HG02763 (cell line): ENCODE results near the gene R3HCC1L.
"Not testable (repeated sequence)": the region's sequence is repeated elsewhere in the genome, so short reads cannot be mapped to it uniquely, and the experiment has no call there.

Experiments used
- ATAC-seq: cut with Tn5 transposase; IDR thresholded peaks from one replicate; pipeline ENCODE4 v1.9.1; 2021; ENCODE audit warnings: mild to moderate bottlenecking, moderate library complexity; ENCODE audit not compliant: unreplicated experiment

The R3HCC1L gene

DNA sequence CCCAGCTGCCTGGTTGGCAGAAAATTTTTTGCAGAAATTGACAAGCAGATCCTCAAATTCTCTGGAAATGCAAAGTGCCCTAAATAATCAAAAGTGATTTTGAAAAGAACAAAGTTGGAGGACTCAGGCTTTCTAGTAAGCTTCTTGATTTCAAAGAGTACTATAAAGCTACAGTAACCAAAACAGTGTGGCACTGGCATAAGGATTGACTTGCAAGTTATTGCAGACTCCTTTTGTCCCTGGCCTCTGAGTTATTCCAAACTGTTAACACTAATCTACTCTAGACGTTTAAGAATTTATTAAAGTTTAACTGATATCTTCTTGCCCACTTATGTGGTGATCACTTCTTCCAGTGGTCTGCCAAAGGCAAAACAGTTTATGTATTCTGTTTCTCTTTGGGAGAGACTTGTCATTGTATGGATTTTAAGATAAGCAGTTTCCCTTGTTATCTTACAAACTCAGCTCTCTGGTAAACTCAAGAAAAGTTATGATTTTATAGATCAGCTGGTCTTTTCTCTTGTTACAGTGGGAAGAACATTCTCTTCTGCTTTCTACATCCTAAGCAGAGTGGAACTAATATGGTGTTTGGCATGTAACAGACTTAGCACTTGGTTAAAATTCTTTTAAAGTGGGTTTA is 92.2 kb downstream of the R3HCC1L start:
- ATAC-seq, result no peak

DNA sequence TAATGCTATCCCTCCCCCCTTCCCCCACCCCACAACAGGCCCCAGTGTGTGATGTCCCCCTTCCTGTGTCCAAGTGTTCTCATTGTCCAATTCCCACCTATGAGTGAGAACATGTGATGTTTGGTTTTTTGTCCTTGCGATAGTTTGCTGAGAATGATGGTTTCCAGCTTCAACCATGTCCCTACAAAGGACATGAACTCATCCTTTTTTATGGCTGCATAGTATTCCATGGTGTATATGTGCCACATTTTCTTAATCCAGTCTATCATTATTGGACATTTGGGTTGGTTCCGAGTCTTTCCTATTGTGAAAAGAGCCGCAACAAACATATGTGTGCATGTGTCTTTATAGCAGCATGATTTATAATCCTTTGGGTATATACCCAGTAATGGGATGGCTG is 93.3 kb downstream of the R3HCC1L start:
- ATAC-seq, result not testable (repeated sequence)

DNA sequence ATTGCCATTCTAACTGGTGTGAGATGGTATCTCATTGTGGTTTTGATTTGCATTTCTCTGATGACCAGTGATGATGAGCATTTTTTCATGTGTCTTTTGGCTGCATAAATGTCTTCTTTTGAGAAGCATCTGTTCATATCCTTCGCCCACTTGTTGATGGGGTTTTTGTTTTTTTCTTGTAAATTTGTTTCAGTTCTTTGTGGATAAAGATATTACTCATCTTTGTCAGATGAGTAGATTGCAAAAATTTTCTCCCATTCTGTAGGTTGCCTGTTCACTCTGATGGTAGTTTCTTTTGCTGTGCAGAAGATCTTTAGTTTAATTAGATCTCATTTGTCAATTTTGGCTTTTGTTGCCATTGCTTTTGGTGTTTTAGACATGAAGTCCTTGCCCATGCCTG is 93.8 kb downstream of the R3HCC1L start:
- not testable (repeated sequence) for ATAC-seq

DNA sequence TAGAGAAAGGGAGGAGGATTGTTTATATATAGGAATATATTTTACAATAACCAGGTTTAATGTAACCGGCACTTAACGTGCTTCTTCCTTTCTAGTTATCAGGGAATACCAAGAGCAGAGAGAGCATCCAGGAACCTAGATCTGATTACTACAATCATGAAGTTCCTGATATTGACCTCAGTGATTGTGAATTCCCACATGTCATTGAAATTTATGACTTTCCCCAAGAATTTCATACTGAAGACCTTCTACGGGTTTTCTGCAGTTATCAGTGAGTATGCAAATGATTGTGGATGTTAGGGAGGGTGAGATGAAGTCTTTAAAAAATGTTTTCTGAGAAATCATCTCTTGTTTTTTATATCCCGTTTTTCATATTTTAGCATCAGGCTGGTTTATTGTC is 97.0 kb downstream of the R3HCC1L start:
- ATAC-seq, result no peak

DNA sequence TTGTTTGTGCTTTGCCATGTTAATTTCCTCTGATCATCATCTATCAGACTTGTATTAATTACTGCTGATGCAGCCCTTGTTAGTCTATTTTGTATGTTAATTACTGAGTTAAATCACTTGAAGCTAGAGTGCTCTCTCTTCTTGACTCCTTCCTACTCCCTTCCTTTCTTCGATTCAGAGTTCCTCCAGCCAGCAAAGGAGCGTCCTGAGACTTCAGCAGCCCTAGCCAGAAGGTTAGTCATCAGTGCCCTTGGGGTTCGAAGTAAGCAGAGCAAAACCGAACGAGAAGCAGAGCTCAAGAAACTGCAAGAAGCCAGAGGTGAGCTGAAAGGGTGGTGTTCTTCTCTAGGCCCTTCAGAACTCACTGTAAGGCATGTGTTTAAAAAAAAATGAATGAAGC is 101.4 kb downstream of the R3HCC1L start:
- no peak for ATAC-seq

DNA sequence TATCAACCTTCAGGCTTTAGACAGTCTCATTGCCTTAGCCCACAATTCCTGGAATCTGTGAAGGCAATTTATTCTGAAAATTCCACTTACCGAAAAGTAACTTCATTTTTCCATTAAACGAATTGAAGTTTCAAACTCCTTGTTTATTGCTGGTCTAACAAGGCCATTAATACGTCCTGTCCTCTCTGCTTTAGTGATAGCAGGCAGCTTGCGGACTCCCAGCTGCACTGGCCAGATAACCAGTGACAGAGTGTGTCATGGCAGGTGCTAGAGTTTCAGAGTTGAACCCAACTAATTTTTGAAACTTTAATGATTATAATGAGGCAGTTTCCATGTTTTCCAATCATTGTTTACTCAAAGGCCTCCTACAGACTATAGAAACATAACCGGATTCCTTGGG is 102.4 kb downstream of the R3HCC1L start:
- no peak for ATAC-seq

DNA sequence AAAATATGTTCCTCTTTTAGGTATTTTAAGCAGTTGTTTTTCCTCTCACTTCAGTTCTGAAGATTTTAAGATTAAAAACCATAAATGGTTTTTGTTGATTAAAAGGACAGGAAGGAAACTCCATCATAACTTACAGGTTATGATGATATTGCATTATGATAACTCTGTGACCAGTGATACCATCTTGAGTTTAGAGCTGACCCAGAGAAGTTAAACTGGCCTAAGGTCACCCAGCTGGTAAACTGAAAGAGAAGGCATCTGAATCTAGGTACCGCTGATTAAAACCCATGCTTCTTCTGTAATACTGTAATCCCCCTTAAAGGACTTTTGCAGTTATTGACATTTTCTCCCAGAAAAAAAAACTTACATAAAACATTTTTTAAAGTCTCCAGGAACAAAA is 103.9 kb downstream of the R3HCC1L start:
- ATAC-seq, result no peak

DNA sequence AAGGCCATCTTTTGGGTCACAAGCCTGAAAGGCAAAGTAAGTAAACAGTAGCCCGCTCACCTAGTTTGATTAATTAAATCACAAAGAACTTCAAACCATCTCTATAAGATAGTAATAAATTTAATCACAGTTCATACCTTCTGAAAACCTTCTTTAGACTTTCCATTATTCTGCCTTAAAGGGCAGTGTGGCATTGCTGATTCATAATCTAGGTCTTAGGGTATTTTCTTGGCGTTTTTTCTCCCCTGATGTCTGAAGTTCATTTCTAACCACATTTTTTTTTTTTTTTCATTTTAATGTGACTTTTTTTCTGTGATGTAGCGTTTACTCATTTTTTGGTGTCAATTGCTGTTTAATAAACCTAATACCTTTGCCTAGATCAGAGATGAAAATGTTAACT is 106.1 kb downstream of the R3HCC1L start:
- no peak for ATAC-seq

DNA sequence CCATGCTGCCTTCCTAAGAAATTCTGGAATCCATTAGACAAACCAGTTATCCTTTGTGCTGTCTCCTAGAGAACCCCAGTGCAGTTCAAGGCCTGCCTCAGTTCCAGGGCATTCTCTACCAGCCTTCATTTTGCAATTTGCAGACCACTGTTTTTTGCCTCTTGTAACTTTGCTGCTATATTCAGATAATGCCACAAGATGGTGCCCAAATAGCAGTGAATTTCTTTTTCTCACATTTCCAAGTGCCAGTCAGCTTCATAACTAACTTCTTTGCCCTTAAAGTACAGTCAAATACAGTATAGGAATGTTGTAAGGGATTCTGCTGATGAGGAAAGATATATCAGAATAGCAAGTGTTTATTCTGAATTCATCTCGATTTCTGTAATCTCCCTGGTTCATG is 108.4 kb downstream of the R3HCC1L start:
- ATAC-seq, result no peak

DNA sequence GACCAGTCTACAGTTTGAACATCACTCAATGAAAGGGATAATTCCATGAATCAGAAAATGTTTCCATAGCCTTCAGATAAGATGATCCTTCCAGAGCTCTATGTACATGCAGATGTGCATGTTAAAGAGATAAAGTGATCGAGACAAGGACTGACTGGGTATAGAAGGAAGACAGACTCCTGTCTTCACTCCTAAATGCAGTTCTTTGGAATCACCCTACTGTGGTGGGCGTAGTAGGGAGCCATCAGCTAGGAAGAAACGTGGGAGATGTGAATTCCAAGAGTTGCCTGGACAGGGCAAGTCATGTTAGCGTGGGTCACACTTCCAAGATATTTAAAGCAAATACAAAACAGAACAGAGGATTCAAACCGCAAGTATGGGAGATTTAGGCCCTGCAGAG is 109.7 kb downstream of the R3HCC1L start:
- no peak for ATAC-seq

DNA sequence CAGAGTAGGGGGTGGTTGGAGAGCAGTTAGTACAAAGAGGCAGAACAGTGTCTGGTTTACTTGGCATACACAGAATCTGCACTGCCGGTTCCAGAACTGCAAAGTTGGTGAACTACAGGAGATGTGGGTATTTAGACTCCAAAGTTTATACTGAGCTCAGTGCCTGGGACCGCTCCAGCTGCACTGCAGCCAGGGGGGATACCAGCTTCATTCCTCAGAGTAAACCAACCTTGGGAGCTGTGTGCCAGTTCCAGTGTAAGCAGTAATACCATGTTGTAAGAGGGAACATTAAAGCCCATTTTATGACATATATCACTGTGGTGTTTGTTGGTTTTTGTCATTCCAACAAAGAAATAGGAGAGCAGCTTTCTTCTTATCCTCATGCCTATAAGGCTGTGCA is 110.1 kb downstream of the R3HCC1L start:
- no peak for ATAC-seq

DNA sequence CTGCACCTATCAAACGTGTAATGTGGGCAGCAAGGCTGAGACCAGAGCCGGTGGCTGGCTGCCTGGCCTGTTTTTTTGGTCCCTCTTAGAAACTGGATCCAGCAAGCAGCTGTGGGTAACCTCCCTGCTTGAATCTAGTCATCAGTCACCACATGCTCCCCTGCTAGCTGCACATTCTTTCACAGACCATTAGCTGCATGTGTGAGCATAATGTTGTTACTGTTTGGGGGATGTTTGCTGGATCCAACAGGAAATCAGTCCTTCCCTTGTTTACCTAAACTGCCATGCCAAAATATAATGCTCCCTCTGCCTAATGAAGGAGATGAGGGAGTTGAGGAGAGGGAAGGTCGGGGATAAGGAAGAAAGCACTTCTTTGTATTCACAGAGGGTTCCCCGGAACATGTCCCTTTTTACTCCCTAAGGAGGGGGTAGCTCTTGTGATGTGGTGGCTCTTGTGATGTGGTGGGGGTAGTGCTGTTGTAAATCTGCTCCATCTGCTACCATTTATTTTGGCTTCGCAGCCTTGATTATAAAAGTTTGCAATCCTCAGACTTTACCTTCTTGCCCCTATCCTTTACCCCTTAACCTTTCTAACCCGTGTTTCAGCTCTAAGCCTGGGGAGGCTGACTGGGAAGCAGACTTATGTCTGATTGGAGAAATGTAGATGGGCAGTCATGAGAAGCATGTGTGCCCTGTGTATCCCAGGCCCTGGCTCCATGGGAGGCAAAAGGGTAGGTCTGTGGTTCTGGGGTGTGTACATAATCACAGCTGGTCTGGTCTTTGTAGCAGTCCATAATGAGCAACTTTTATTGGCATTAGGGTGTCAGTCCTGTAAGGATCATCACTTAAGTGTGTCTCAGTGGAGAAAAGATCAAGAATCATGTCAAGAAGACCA is 112.7 kb downstream of the R3HCC1L start:
- ATAC-seq, result no peak

DNA sequence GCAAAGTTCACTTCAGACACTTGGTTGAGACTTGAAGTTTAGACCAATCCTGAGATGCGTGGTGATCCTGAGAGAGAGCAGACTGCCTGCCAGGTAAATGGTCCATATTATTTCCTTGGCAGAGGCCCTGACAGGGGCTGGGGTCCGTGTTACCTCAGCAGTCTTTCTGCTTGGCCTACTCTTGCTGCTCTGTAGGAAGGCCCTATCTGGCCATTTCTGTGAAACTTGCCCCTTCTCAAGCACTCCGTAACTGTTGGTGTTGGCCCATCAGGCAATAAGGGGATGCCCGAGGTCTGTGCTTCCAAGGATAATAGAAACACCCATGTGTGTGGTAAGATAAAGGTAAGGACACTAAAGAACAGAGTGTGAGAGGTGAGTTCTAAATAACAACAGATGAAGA is 113.6 kb downstream of the R3HCC1L start:
- ATAC-seq, result no peak

DNA sequence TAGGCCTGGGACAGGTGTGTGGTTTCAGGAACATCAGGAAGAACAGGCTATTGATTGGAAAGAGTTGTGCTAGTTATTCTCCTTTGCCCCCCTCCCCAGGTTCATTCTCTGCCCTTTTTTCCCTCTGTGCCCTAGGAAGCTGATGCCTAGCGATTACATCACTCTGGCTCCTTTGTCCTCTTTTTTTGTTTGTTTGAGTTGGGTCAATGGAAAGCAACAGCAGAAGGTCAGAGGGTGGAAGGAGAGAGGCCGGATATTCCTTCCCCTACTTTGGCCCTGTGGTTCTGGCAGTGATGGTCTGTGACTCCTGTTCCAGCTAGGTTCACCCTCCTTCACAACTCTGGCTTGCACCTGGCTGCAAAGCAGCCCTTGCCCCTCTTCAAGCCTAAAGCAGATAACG is 114.7 kb downstream of the R3HCC1L start:
- ATAC-seq, result no peak

DNA sequence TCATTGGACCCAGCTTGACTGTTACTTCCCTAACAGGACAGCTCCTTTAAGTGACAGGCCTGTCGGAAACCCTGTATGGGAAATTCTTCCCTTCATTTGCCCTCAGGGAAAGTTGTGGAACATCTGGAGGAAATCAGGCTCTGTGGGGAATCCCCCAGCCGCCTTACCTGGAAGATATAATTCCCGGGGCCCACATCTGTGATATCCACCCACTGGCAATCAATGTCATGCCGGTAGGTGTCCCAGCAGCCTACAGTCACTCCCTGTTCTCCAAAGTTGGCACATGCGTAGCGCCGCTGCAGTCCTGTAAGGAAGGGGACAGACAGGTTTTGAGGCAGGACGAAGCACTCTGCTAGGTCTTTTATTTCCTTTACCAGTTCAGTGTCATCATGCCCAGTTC is 116.9 kb downstream of the R3HCC1L start:
- no peak for ATAC-seq

DNA sequence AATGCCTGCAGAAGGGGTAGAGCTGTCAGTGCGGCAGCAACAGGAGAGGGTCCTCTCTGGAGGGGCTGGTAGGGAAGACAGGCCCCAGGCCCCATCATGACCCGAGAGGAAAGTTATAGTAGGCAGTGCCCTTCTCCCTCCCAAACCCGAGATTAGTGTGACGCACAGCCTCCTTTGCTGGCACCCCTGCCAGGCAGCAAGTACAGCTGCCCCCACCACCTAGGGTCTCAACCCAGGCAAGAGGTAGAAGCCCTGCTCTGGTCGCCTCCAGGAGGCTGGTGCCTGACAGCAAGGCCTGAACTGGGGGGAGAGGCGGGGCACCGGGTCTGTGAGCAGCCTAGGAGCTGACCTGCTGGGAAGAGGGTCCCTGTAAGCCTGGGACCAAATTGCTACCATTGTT is 118.0 kb downstream of the R3HCC1L start:
- no peak for ATAC-seq

DNA sequence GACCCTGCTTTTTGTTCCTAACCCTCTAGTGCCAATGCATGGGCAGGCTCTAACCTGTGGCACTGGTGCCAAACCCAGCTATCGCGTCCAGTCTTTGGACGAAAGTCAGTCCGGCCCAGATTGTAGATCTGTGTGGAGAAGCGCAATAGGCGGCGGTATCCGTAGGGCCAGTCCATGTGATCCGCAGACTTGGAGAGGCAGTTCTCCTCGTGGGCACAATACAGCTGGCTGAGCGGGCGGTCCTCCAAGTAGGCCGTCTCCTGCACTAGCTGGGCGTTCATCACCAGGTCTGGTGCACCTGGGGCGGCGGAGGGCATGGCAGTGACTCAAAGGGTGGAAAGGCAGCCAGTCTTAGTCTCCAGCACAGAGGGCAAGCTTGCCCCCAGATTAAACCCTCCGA is 119.0 kb downstream of the R3HCC1L start:
- ATAC-seq, result no peak

DNA sequence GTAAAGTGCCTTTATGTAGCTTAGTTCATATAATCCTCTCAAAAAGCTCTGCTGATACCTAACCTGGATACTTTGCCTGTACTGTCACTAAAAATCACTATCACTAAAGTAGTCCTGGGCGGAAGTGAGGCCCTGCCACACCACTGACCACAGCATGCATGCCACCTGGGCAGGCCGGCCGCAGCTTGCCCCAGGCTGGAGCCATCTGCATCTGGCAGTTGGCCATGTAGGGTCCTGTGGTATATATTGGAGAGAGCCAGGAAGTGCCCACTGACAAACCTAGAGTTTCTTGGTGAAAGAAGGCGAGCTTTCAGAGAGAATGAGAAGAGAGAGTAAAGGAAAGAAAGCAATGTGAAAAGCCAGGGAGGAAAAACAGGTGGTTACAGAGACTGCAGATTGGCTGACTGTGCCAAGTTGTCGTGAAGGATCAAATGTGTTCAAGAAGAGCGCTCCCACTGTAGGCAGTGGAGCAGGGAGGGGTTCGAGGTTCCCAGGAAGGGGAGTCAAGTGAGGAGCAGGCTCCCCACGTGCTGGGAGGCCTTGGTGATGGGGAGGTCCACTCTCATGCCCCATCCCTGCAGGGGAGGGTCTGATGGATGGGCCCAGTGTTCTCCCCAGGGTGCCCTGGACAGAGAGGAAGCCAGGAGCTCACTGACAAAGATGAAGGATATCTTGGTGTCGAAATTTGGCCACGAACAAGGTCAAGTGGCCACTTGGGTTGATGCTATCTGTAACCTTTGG is 119.9 kb downstream of the R3HCC1L start:
- ATAC-seq, result no peak

DNA sequence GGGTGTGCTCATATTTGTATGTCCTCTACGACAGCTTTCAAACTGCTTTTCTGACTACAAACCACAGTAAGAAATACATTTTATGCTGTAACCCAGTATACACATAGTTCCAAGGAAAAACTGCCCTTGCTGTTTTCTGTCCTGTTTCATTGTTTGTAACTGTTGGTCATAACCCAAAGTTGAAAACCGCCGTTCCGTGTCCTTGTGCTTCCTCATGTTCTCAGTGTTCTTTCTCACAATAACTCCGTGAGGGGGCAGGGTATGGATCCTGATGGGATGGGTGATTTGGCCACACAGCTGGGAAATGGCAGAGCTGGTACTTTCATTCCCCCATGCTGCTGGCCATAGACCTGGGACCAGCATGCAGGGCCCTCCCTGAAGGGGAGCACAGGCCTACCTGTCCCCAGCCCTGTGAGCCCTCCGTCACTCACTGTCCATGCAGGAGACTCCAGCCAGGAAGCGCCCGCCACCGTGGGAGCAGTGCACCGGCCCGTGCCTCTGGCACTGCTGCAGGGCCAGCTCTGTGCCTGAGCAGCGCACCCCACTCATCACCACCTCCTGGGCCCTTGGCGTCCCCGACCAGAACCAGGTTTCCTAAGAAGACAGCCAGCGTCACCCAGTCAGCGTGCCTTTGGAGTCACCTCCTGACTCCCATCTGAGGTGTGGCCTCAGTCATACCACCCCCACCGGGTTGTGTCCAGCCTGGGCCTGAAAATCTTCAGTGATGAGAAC is 120.9 kb downstream of the R3HCC1L start:
- ATAC-seq, result no peak

DNA sequence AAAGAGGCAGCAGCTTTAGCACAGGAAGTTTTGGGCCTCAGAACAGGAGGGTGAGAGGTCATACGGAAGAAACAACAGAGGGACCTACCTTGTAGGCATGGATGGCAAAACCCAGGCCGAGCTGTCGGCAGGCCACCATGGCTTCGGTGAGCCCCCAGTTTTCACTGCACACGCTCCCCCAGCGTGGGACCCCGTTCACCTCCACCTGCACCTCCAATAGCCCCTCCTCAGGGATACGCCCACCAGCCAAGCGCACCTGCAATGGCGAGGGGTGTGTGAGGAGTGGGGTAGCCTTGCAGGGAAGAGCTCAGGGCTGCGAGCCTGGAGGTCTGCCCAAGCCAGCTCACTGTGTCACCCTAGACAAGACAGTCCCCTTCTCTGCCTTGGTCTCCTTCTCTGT is 122.2 kb downstream of the R3HCC1L start:
- no peak for ATAC-seq

DNA sequence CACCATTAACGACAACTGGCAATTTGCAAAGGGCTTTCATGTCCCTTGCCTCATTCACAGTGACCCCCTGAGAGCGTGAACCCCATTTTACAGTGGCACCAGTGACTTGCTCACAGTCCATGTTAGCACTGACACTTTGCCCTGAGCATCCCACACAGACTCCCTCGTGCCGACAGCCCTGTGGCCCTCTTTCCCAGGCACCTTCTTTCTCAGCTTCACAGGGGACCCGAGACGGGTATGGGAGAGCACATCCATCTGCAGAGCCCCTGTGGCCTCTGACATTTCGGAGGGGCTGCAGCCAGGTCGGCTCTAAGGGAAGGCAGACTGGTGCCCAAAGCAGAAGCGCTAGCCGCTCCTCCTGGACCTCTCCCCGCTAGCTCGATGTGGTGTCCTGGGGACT is 122.7 kb downstream of the R3HCC1L start:
- no peak for ATAC-seq
